Measurements from ENCODE around the gene CDC34. TPM values are rescaled to one million over a fixed set of nuclear protein-coding genes. Genes with fewer than 3 reads are reported as not detected.
"Not testable (repeated sequence)": the region's sequence is repeated elsewhere in the genome, so short reads cannot be mapped to it uniquely, and the experiment has no call there.

Gene CDC34
- total and polyA plus RNA-seq, 9 donors: 74.9 to 86.6 (median 80.2) TPM

DNA sequence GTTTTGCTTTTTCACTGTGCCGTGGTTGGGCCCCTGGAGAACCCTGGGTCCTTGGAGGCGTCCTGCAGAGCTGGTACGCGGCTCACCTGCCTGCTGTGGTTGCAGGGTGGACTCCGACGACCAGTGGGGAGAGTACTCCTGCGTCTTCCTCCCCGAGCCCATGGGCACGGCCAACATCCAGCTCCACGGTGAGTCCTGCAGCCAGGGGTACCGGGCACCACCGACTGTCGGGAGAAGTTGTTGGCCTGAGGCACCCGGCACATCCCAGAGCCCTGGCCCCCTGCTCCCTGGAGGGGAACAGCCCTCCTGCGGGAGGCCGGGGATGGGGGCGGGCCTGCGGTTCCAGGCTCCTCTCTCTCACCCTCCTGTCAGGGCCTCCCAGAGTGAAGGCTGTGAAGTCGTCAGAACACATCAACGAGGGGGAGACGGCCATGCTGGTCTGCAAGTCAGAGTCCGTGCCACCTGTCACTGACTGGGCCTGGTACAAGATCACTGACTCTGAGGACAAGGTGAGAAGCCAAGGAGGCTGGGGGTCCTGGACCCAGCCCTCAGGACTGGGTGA is 48.8 kb downstream of the CDC34 start:
- Histone ChIP-seq H3K4me3 (ENCODE audit: low read length) (no peak overlapping the region), H3K4me1 (ENCODE audit: control insufficient read depth, insufficient read depth, low read length) (peaks cover 12% of the 10 kb centered on the region), H3K27me3 (ENCODE audit: control insufficient read depth, insufficient read depth, low read length) (peaks cover 2% of the 10 kb centered on the region), H3K9me3 (replicated peaks; ENCODE audit: control insufficient read depth, low read depth, low read length) (no peaks in the 10 kb centered on the region), H3K27ac (ENCODE audit: low read length) (no peak overlapping the region), H3K36me3 (ENCODE audit: control insufficient read depth, insufficient read depth, low read length) (peaks cover 57% of the 10 kb centered on the region)
- no peak for DNase-seq
- WGBS (ENCODE audit: insufficient coverage): 84% methylated on average over 21 of the region's 22 CpGs

DNA sequence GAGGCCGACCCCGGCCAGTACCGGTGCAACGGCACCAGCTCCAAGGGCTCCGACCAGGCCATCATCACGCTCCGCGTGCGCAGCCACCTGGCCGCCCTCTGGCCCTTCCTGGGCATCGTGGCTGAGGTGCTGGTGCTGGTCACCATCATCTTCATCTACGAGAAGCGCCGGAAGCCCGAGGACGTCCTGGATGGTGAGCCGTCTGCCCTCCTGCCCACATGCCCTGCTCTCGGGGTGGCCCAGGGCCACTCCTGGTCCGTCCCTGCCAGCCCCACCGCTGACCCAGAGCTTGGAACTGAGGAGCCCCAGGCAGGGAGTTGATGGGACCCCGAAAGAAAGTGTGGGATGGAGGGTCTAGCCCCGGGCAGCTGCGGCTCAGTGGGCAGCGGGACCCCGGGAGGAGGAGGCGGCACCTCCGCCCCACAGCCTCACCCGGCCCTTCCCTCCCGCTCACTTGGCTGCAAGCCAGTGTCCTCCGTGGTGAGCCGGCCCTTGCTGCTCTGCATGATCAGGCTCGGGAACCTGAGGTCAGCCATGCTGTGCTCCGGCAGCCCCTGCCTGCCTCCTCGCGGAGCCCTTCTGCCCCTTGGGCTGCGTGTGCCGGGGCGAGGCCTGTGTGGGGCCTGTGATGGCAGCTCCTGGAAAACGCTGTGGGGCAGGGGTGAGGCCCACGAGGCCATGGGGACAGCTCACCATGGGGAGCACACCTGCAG is 50.0 kb downstream of the CDC34 start:
- Histone ChIP-seq H3K27me3 (ENCODE audit: control insufficient read depth, insufficient read depth, low read length) (peaks cover 9% of the 10 kb centered on the region), H3K36me3 (ENCODE audit: control insufficient read depth, insufficient read depth, low read length) (peaks cover 57% of the 10 kb centered on the region), H3K4me3 (ENCODE audit: low read length) (no peak overlapping the region), H3K4me1 (ENCODE audit: control insufficient read depth, insufficient read depth, low read length) (peaks cover 4% of the 10 kb centered on the region), H3K27ac (ENCODE audit: low read length) (no peak overlapping the region), H3K9me3 (replicated peaks; ENCODE audit: control insufficient read depth, low read depth, low read length) (no peaks in the 10 kb centered on the region)
- WGBS (ENCODE audit: insufficient coverage): 85% methylated on average over 40 of the region's 40 CpGs
- DNase-seq: no peak

- peaks cover 16% of the 10 kb centered on the region for H3K27me3 ChIP-seq (ENCODE audit: control insufficient read depth, insufficient read depth, low read length)
- peaks cover 48% of the 10 kb centered on the region for H3K36me3 ChIP-seq (ENCODE audit: control insufficient read depth, insufficient read depth, low read length)
- 87% methylated on average over 22 of the region's 31 CpGs for WGBS (ENCODE audit: insufficient coverage)
- peaks cover 2% of the 10 kb centered on the region for H3K4me1 ChIP-seq (ENCODE audit: control insufficient read depth, insufficient read depth, low read length)
- H3K27ac ChIP-seq (ENCODE audit: low read length): no peak overlapping the region
- DNase-seq: no peak
- no peaks in the 10 kb centered on the region for H3K9me3 ChIP-seq (replicated peaks; ENCODE audit: control insufficient read depth, low read depth, low read length)
- no peak overlapping the region for H3K4me3 ChIP-seq (ENCODE audit: low read length)
These were observed 51.1 kb downstream of the CDC34 start for GRCh38 chr19:582497-583197.

DNA sequence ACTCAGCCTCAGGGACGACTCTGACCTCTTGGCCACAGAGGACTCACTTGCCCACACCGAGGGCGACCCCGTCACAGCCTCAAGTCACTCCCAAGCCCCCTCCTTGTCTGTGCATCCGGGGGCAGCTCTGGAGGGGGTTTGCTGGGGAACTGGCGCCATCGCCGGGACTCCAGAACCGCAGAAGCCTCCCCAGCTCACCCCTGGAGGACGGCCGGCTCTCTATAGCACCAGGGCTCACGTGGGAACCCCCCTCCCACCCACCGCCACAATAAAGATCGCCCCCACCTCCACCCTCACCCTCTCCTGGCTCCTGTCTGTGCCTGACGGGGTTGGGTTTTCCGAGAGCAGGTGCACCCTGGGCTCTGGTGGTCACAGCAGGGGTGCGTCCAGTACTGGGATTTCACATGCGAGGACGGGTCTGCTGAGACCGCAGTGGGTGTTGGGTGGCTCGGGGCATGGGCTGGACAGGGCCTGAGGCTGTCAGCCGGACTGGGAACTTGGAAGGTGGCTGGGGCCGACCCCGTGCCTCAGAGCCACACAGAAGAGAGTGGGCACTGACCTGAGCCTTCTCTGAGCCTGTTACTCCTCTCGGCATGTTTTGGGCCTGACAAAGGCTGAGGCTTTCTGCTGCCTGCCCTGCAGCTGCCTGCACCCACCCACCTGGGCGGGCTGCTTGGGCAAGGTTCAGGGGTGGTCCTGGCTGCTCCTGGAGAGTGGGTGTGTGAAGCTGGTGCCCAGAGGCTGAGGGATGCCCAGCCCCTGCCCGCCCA is 51.8 kb downstream of the CDC34 start:
- Histone ChIP-seq H3K4me1 (ENCODE audit: control insufficient read depth, insufficient read depth, low read length) (peaks cover 8% of the 10 kb centered on the region), H3K4me3 (ENCODE audit: low read length) (no peak overlapping the region), H3K9me3 (replicated peaks; ENCODE audit: control insufficient read depth, low read depth, low read length) (no peaks in the 10 kb centered on the region), H3K36me3 (ENCODE audit: control insufficient read depth, insufficient read depth, low read length) (peaks cover 40% of the 10 kb centered on the region), H3K27ac (ENCODE audit: low read length) (no peak overlapping the region), H3K27me3 (ENCODE audit: control insufficient read depth, insufficient read depth, low read length) (peaks cover 24% of the 10 kb centered on the region)
- 82% methylated on average over 17 of the region's 27 CpGs for WGBS (ENCODE audit: insufficient coverage)
- DNase-seq: no peak

- H3K27me3 ChIP-seq (ENCODE audit: control insufficient read depth, insufficient read depth, low read length): peaks cover 29% of the 10 kb centered on the region
- no peak overlapping the region for H3K27ac ChIP-seq (ENCODE audit: low read length)
- DNase-seq: no peak
- H3K36me3 ChIP-seq (ENCODE audit: control insufficient read depth, insufficient read depth, low read length): peaks cover 40% of the 10 kb centered on the region
- no peaks in the 10 kb centered on the region for H3K9me3 ChIP-seq (replicated peaks; ENCODE audit: control insufficient read depth, low read depth, low read length)
- peaks cover 13% of the 10 kb centered on the region for H3K4me1 ChIP-seq (ENCODE audit: control insufficient read depth, insufficient read depth, low read length)
- H3K4me3 ChIP-seq (ENCODE audit: low read length): no peak overlapping the region
- WGBS (ENCODE audit: insufficient coverage): 75% methylated on average over 5 of the region's 5 CpGs
These were observed 52.3 kb downstream of the CDC34 start for GRCh38 chr19:583968-584239.

DNA sequence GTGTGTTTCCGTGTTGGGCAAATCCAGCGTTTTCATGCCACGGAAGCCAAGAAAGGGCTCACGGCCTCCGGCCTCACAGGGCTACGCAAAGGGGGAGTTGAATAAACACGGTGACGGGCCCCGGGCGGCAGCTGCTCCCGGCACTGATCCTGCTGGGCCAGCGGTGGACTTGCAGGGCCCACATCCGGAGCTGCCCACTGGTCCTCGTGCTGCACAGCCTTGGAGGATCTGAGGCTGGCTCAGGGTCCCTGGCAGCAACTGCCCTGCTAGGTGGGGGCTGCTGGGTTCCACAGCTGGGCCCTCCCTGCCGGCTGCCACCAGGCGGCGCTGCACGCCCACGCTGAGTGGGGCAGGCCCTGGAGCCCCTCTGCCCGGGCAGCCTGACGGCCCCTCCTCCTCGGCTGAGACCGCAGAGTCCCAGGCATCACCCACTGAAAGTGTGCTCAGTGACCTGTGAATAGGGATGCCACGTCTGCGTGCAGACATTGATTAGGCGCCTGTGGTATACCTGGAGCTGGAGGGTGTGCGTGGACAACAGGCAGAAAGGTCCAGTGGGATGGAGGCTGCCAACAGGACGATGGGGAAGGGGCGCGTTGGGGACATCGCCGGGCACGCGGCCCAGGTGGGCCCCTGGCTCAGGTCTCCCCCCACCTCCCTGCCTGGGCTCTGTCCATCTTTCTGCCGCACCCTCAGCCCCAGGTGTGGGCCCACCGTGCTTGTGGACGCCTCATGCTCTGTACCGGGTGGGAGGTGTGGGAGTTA is 52.9 kb downstream of the CDC34 start:
- peaks cover 34% of the 10 kb centered on the region for H3K27me3 ChIP-seq (ENCODE audit: control insufficient read depth, insufficient read depth, low read length)
- no peak for DNase-seq

DNA sequence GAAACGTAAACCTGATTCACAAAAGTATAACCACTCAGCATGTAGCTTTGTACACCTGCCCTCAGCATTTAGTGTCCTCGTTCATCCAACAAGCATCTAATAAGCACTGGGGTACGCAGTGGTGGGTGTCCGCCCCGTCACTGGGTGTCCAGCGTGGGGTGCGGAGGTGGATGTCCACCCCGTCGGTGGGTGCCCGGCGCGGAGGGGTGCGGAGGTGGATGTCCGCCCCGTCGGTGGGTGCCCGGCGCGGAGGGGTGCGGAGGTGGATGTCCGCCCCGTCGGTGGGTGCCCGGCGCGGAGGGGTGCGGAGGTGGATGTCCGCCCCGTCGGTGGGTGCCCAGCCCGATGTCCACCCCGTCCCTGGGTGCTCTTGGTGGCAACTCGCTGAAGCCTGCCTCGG is 53.6 kb downstream of the CDC34 start:
- not testable (repeated sequence) for H3K4me3 ChIP-seq (ENCODE audit: low read length); DNase-seq; H3K27ac ChIP-seq (ENCODE audit: low read length); H3K9me3 ChIP-seq (replicated peaks; ENCODE audit: control insufficient read depth, low read depth, low read length)
- Histone ChIP-seq H3K27me3 (ENCODE audit: control insufficient read depth, insufficient read depth, low read length) (peaks cover 35% of the 10 kb centered on the region), H3K4me1 (ENCODE audit: control insufficient read depth, insufficient read depth, low read length) (peaks cover 17% of the 10 kb centered on the region), H3K36me3 (ENCODE audit: control insufficient read depth, insufficient read depth, low read length) (peaks cover 27% of the 10 kb centered on the region)
- 82% methylated on average over 33 of the region's 34 CpGs for WGBS (ENCODE audit: insufficient coverage)

More for the DNA sequence above, 52.9 kb downstream of the CDC34 start:
- H3K27ac ChIP-seq (ENCODE audit: low read length): no peak overlapping the region
- H3K9me3 ChIP-seq (replicated peaks; ENCODE audit: control insufficient read depth, low read depth, low read length): no peaks in the 10 kb centered on the region
- peaks cover 34% of the 10 kb centered on the region for H3K36me3 ChIP-seq (ENCODE audit: control insufficient read depth, insufficient read depth, low read length)
- WGBS (ENCODE audit: insufficient coverage): 27% methylated on average over 28 of the region's 38 CpGs
- H3K4me3 ChIP-seq (ENCODE audit: low read length): no peak overlapping the region
- peaks cover 17% of the 10 kb centered on the region for H3K4me1 ChIP-seq (ENCODE audit: control insufficient read depth, insufficient read depth, low read length)

DNA sequence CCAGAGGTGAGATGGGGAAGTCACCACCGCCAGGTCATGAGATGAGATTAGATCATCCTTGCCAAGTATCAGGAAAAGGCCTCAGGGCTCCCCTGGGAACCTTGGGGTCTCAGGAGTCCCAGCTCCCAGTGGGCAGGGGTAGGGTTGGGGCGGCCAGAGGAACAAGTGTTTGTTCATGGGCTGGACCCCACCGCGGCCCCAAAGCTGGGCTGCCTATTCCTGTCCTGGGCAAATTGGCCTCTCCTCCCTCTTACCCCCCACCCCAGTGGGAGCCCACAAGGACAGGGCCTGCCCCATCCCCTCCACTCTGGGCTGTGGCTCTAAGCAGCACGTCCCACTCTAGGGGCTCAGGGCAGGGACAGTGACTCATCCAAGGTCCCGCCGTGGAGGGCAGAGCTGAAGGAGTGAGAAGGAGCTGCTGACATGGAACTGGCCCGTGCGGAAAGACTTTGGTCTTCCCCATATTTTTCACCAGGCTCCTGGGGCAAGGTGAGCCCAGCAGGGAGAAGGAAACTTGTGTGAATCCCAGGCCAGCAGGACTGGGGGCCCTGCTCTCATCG is 54.1 kb downstream of the CDC34 start:
- peaks cover 17% of the 10 kb centered on the region for H3K4me1 ChIP-seq (ENCODE audit: control insufficient read depth, insufficient read depth, low read length)
- H3K27ac ChIP-seq (ENCODE audit: low read length): no peak overlapping the region
- H3K9me3 ChIP-seq (replicated peaks; ENCODE audit: control insufficient read depth, low read depth, low read length): no peaks in the 10 kb centered on the region
- no peak for DNase-seq
- H3K36me3 ChIP-seq (ENCODE audit: control insufficient read depth, insufficient read depth, low read length): peaks cover 22% of the 10 kb centered on the region
- no peak overlapping the region for H3K4me3 ChIP-seq (ENCODE audit: low read length)
- H3K27me3 ChIP-seq (ENCODE audit: control insufficient read depth, insufficient read depth, low read length): peaks cover 37% of the 10 kb centered on the region
- 63% methylated on average over 2 of the region's 10 CpGs for WGBS (ENCODE audit: insufficient coverage)

DNA sequence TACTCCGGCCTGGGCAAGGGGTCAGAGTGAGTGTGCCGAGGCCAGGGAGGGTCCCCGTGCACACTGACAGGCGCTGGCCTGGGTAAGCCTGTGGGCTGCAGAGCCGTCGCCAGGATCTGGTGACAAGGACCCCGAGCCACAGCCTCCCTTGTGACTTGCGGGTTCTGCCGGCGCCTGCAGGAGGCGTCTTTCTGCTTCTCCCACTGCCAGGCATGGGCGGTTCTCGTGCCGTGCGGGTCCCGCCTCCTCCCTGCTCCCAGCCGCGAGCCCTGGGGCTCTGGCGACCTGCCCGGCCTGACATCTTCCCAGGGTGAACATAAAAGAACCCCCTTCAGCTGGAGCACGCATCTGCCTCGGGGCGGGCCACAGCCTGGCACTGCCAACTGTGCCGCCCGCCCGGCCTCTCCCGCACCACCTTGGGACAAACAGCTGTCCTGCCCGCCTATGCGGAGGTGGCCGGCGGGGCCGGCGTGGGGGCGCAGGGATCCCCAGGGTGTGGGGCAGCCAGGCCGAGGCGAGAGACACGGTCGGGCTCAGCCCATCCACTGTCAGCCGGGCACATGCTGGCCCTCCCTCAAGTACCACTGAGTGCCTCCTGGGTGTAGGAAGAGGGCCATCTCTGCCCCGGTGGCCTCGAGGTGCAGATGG is 56.7 kb downstream of the CDC34 start:
- Histone ChIP-seq H3K4me1 (ENCODE audit: control insufficient read depth, insufficient read depth, low read length) (peaks cover 17% of the 10 kb centered on the region), H3K27ac (ENCODE audit: low read length) (no peak overlapping the region), H3K9me3 (replicated peaks; ENCODE audit: control insufficient read depth, low read depth, low read length) (no peaks in the 10 kb centered on the region), H3K27me3 (ENCODE audit: control insufficient read depth, insufficient read depth, low read length) (peaks cover 63% of the 10 kb centered on the region), H3K36me3 (ENCODE audit: control insufficient read depth, insufficient read depth, low read length) (peaks cover 2% of the 10 kb centered on the region), H3K4me3 (ENCODE audit: low read length) (no peak overlapping the region)
- DNase-seq: peak; percentile 62
- WGBS (ENCODE audit: insufficient coverage): 8% methylated on average over 38 of the region's 41 CpGs
